Upper lobe of left lung (tissue), 4 donors: ENCODE results near the gene POF1B.
"Not testable (repeated sequence)": the region's sequence is repeated elsewhere in the genome, so short reads cannot be mapped to it uniquely, and the experiment has no call there.

ENCODE experiments used
- POLR2A ChIP-seq, 4 donors: fragments of 450-650 bp; IDR thresholded peaks; one replicate each; pipeline ENCODE4 v1.5.1; 2016 to 2017; ENCODE audit warnings: antibody characterized with exemption in 4 of 4, mild to moderate bottlenecking in 2 of 4
- TF ChIP-seq, protein P1 (sequence below), 6 experiments: fragments of 450-650 bp in 4 of 6; fragments of 200-600 bp in 2 of 6; sonication (generic) in 2 of 6; IDR thresholded peaks; one replicate each; pipeline ENCODE4 v1.5.1; 2016 to 2019; ENCODE audit warnings: antibody characterized with exemption in 6 of 6

DNA sequence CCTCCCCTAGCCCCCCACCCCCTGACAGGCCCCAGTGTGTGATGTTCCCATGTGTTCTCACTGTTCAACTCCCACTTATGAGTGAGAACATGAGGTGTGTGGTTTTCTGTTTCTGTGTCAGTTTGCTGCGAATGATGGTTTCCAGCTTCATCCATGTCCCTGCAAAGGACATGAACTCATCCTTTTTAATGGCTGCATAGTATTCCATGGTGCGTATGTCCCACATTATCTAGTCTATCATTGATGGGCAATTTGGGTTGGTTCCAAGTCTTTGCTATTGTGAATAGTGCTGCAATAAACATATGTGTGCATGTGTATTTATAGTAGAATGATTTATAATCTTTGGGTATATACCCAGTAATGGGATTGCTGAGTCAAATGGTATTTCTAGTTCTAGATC is 68.1 kb downstream of the POF1B start:
- TF ChIP-seq, protein P1, sequence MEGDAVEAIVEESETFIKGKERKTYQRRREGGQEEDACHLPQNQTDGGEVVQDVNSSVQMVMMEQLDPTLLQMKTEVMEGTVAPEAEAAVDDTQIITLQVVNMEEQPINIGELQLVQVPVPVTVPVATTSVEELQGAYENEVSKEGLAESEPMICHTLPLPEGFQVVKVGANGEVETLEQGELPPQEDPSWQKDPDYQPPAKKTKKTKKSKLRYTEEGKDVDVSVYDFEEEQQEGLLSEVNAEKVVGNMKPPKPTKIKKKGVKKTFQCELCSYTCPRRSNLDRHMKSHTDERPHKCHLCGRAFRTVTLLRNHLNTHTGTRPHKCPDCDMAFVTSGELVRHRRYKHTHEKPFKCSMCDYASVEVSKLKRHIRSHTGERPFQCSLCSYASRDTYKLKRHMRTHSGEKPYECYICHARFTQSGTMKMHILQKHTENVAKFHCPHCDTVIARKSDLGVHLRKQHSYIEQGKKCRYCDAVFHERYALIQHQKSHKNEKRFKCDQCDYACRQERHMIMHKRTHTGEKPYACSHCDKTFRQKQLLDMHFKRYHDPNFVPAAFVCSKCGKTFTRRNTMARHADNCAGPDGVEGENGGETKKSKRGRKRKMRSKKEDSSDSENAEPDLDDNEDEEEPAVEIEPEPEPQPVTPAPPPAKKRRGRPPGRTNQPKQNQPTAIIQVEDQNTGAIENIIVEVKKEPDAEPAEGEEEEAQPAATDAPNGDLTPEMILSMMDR (IDR thresholded peaks at IDR 0.05): not testable (repeated sequence)
- TF ChIP-seq POLR2A (IDR thresholded peaks at IDR 0.05): not testable (repeated sequence)
